K562 (cell line): ENCODE measurements around the gene MARCHF9. TPM values are rescaled to one million over a fixed set of nuclear protein-coding genes. Genes with fewer than 3 reads are reported as not detected.

Experiments used
- ADNP ChIP-seq: fragments of 200-800 bp; sonication (Bioruptor generic); IDR thresholded peaks from 2 replicates; pipeline ENCODE4 v1.6.1; 2016; ENCODE audit warnings: missing genetic modification characterization, missing compliant biosample characterization
- BCOR ChIP-seq: fragments of 450-650 bp; IDR thresholded peaks from 2 replicates; pipeline ENCODE4 v1.6.1; 2016
- CBX5 ChIP-seq: IDR thresholded peaks from 2 replicates; pipeline ENCODE4 v1.6.1; 2014; ENCODE audit warnings: low read depth, borderline replicate concordance
- CHD1 ChIP-seq: fragments of 200-600 bp; sonication (generic); IDR thresholded peaks from one replicate; pipeline ENCODE4 v1.6.1; 2012; ENCODE audit warnings: mild to moderate bottlenecking, moderate library complexity, low read length, inconsistent platforms
- HDAC1 ChIP-seq, 2 experiments: fragments of 450-650 bp; IDR thresholded peaks; 2 replicates each; pipeline ENCODE4 v1.6.1; 2016 to 2017; ENCODE audit warnings: inconsistent platforms in 1 of 2, mild to moderate bottlenecking in 1 of 2, moderate library complexity in 1 of 2
- KHSRP ChIP-seq: fragments of 450-650 bp; IDR thresholded peaks from 2 replicates; pipeline ENCODE4 v1.6.1; 2017
- MCM5 ChIP-seq: fragments of 450-650 bp; IDR thresholded peaks from 2 replicates; pipeline ENCODE4 v1.6.1; 2016; ENCODE audit warnings: low read depth
- MYC ChIP-seq, 2 experiments: fragments of 250-450 bp in 1 of 2; sonication (Bioruptor Pico) in 1 of 2; IDR thresholded peaks; 2 replicates each; pipeline versions ENCODE4 v1.5.1 to v1.6.1; 2012 to 2021; ENCODE audit warnings: low read depth in 2 of 2, borderline replicate concordance in 1 of 2, improper control_type of control experiment in 1 of 2, low read length in 1 of 2, mild to moderate bottlenecking in 1 of 2, moderate library complexity in 1 of 2
- NR4A1 ChIP-seq, 2 experiments: fragments of 250-450 bp in 1 of 2; fragments of 450-650 bp in 1 of 2; sonication (Bioruptor Pico) in 1 of 2; IDR thresholded peaks; 2 replicates each; pipeline versions ENCODE4 v1.4.0 to v1.6.1; 2016 to 2020; ENCODE audit warnings: mild to moderate bottlenecking in 2 of 2, missing compliant biosample characterization in 1 of 2, missing genetic modification characterization in 1 of 2, moderate library complexity in 1 of 2
- PHTF2 ChIP-seq: fragments of 250-450 bp; sonication (Bioruptor Pico); IDR thresholded peaks from 2 replicates; pipeline ENCODE4 v1.5.0; 2021; ENCODE audit warnings: mild to moderate bottlenecking
- PRPF4 ChIP-seq: fragments of 200-400 bp; formaldehyde crosslinking; IDR thresholded peaks from one replicate; pipeline ENCODE4 v1.6.1; 2017; ENCODE audit warnings: low read length, low read depth, mild to moderate bottlenecking; ENCODE audit not compliant: insufficient read depth, poor library complexity, severe bottlenecking
- RBM14 ChIP-seq: fragments of 200-400 bp; formaldehyde crosslinking; IDR thresholded peaks from 2 replicates; pipeline ENCODE4 v1.6.1; 2018; ENCODE audit warnings: low read depth, mild to moderate bottlenecking, low read length, moderate library complexity, borderline replicate concordance; ENCODE audit not compliant: insufficient read depth
- TAF9B ChIP-seq: fragments of 450-650 bp; IDR thresholded peaks from 2 replicates; pipeline ENCODE4 v1.6.1; 2018; ENCODE audit warnings: mild to moderate bottlenecking; ENCODE audit not compliant: partially characterized antibody
- polyA plus RNA-seq, 8 experiments: library from polyadenylated mRNA; depleted of rRNA in 4 of 8; stranded (reverse) in 5 of 8; unstranded in 3 of 8; fragments of >200 nt; fragmentation: Nextera tagmentation in 2 of 8; fragmentation: Illumina TruSeq in 1 of 8; extraction: Ambion mirVana in 2 of 8; extraction: Trizol in 1 of 8; gene quantifications; 2 replicates each; pipeline versions ENCODE4 v1.2.1 to v1.2.3, GENCODE V29; 2011 to 2014; ENCODE audit warnings: inconsistent platforms in 1 of 8, missing spikeins in 1 of 8
- total RNA-seq, 7 experiments: library from RNA; depleted of rRNA in 6 of 7; stranded (reverse); fragments of >200 nt in 6 of 7; fragmentation: Illumina TruSeq in 2 of 7; extraction: Trizol in 2 of 7; gene quantifications; 2 replicates each; pipeline versions ENCODE4 v1.2.1 to v1.2.3, GENCODE V29; 2011 to 2021; ENCODE audit warnings: low replicate concordance in 1 of 7
- TF ChIP-seq, protein P1 (sequence below), 3 experiments: fragments of 200-800 bp in 1 of 3; fragments of 250-450 bp in 1 of 3; fragments of 450-650 bp in 1 of 3; sonication (Bioruptor Pico) in 1 of 3; sonication (Bioruptor generic) in 1 of 3; formaldehyde crosslinking in 1 of 3; IDR thresholded peaks; 2 replicates each; pipeline versions ENCODE4 v1.6.1 to v1.8.0; 2016 to 2022; ENCODE audit warnings: mild to moderate bottlenecking in 2 of 3, missing genetic modification characterization in 2 of 3, missing compliant biosample characterization in 1 of 3, moderate library complexity in 1 of 3
- TF ChIP-seq, protein P2 (sequence below): fragments of 250-450 bp; sonication (Bioruptor Pico); IDR thresholded peaks from 2 replicates; pipeline ENCODE4 v1.5.0; 2021
- TF ChIP-seq, protein P3 (sequence below): fragments of 250-450 bp; sonication (Bioruptor Pico); IDR thresholded peaks from 2 replicates; pipeline ENCODE4 v1.9.0; 2021; ENCODE audit warnings: mild to moderate bottlenecking
- TF ChIP-seq, protein P4 (sequence below): fragments of 450-650 bp; IDR thresholded peaks from 2 replicates; pipeline ENCODE4 v1.6.1; 2014; ENCODE audit warnings: low read depth, mild to moderate bottlenecking, moderate library complexity, borderline replicate concordance
- TF ChIP-seq, protein P5 (sequence below): sonication (generic); formaldehyde crosslinking; IDR thresholded peaks from 2 replicates; pipeline ENCODE4 v1.8.0; 2022; ENCODE audit warnings: mild to moderate bottlenecking, low read depth, missing genetic modification reagents

MARCHF9 gene
- total and polyA plus RNA-seq, 9 of the 15 experiments (the other 6 are each of a cell fraction or from before 2014, with no cell fraction given): 0.80 to 12.4 (median 6.2) TPM

DNA sequence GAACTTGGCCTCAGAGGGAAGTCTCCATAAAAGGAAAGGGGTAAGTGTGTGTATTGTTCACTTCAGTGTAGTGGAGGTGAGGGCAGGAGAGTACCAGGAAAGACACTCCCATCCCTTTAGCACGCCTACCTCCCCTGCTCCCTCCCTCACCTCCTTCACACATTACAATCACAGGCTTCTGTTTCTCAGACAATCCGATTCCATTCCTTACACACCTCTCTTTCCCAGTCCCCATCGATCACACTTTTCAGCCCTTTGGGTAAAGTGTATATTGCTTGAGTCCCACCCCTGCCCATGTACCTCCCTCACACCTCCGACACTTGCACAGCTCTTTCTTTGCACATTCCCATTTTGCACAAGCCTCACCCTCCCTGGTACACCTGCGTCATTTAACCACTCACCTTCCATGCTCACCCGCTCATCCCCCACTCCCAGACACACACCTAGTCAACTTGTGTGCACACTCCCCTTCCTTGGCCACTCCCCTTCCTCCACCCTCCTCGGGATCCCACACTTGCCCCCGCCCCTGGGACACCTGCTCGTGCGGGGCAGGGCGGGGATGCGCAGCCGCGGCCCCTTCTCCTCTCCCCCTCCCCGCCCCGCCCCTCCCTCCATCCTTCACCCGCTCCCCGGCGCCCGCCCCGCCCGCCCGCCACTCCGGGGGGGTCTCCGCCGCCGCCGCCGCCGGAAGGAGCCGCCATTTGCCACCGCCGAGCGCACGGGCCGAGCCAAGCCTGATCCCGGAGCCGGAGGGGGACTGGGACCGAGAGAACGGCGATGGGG is at the start of gene MARCHF9 (continued):
- TF ChIP-seq, protein P1, sequence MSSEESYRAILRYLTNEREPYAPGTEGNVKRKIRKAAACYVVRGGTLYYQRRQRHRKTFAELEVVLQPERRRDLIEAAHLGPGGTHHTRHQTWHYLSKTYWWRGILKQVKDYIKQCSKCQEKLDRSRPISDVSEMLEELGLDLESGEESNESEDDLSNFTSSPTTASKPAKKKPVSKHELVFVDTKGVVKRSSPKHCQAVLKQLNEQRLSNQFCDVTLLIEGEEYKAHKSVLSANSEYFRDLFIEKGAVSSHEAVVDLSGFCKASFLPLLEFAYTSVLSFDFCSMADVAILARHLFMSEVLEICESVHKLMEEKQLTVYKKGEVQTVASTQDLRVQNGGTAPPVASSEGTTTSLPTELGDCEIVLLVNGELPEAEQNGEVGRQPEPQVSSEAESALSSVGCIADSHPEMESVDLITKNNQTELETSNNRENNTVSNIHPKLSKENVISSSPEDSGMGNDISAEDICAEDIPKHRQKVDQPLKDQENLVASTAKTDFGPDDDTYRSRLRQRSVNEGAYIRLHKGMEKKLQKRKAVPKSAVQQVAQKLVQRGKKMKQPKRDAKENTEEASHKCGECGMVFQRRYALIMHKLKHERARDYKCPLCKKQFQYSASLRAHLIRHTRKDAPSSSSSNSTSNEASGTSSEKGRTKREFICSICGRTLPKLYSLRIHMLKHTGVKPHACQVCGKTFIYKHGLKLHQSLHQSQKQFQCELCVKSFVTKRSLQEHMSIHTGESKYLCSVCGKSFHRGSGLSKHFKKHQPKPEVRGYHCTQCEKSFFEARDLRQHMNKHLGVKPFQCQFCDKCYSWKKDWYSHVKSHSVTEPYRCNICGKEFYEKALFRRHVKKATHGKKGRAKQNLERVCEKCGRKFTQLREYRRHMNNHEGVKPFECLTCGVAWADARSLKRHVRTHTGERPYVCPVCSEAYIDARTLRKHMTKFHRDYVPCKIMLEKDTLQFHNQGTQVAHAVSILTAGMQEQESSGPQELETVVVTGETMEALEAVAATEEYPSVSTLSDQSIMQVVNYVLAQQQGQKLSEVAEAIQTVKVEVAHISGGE (CRISPR knock-in tag; IDR thresholded peaks at IDR 0.05): peak in 1 of 3 experiments; percentile 29; a peak in 1 of 6 replicates
- peak; percentile 29; the same call in 1 of the 2 replicates for TF ChIP-seq BCOR
- no peak for TF ChIP-seq ADNP (tag)
- no peak for TF ChIP-seq KHSRP
- peak in 1 of 2 experiments; percentile 83; a peak in 2 of 4 replicates for TF ChIP-seq HDAC1 (IDR thresholded peaks at IDR 0.05)
- TF ChIP-seq, protein P2, sequence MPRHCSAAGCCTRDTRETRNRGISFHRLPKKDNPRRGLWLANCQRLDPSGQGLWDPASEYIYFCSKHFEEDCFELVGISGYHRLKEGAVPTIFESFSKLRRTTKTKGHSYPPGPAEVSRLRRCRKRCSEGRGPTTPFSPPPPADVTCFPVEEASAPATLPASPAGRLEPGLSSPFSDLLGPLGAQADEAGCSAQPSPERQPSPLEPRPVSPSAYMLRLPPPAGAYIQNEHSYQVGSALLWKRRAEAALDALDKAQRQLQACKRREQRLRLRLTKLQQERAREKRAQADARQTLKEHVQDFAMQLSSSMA (CRISPR knock-in tag): no peak
- no peak for TF ChIP-seq MCM5
- TF ChIP-seq RBM14: no peak
- TF ChIP-seq, protein P3, sequence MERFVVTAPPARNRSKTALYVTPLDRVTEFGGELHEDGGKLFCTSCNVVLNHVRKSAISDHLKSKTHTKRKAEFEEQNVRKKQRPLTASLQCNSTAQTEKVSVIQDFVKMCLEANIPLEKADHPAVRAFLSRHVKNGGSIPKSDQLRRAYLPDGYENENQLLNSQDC: no peak
- no peak for TF ChIP-seq CHD1
- TF ChIP-seq, protein P4, sequence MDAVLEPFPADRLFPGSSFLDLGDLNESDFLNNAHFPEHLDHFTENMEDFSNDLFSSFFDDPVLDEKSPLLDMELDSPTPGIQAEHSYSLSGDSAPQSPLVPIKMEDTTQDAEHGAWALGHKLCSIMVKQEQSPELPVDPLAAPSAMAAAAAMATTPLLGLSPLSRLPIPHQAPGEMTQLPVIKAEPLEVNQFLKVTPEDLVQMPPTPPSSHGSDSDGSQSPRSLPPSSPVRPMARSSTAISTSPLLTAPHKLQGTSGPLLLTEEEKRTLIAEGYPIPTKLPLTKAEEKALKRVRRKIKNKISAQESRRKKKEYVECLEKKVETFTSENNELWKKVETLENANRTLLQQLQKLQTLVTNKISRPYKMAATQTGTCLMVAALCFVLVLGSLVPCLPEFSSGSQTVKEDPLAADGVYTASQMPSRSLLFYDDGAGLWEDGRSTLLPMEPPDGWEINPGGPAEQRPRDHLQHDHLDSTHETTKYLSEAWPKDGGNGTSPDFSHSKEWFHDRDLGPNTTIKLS: no peak
- no peak for TF ChIP-seq PHTF2
- no peak for TF ChIP-seq NR4A1 (CRISPR knock-in tag; IDR thresholded peaks at IDR 0.05)
- TF ChIP-seq NR4A1 (tag; IDR thresholded peaks at IDR 0.05): no peak
- TF ChIP-seq TAF9B: no peak
- TF ChIP-seq, protein P5, sequence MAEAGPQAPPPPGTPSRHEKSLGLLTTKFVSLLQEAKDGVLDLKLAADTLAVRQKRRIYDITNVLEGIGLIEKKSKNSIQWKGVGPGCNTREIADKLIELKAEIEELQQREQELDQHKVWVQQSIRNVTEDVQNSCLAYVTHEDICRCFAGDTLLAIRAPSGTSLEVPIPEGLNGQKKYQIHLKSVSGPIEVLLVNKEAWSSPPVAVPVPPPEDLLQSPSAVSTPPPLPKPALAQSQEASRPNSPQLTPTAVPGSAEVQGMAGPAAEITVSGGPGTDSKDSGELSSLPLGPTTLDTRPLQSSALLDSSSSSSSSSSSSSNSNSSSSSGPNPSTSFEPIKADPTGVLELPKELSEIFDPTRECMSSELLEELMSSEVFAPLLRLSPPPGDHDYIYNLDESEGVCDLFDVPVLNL: no peak
- TF ChIP-seq MYC (IDR thresholded peaks at IDR 0.05; ENCODE audit: low read depth, low read length): 0 out of 2 replicates have a peak, but pooled peaks have one; percentile 16
- TF ChIP-seq MYC (CRISPR knock-in tag; IDR thresholded peaks at IDR 0.05; ENCODE audit: borderline replicate concordance, low read depth): no peak
- no peak for TF ChIP-seq PRPF4
- TF ChIP-seq CBX5: no peak
